Transverse colon (tissue), 4 donors: Measurements from ENCODE around the gene EPHB2.

Source experiments
- CTCF ChIP-seq, 5 experiments: fragments of 200-600 bp in 3 of 5; fragments of 450-650 bp in 2 of 5; sonication (generic) in 3 of 5; IDR thresholded peaks; 1 replicate in 2 of 5; 2 replicates in 3 of 5; pipeline ENCODE4 v1.5.1; 2016 to 2017; ENCODE audit warnings: antibody characterized with exemption in 5 of 5, inconsistent platforms in 3 of 5, mild to moderate bottlenecking in 2 of 5, moderate library complexity in 1 of 5
- POLR2A ChIP-seq: fragments of 450-650 bp; IDR thresholded peaks from one replicate; pipeline ENCODE4 v1.6.1; 2016; ENCODE audit warnings: antibody characterized with exemption, mild to moderate bottlenecking, moderate library complexity
- POLR2AphosphoS5 ChIP-seq, 3 donors: sonication (generic); formaldehyde crosslinking; IDR thresholded peaks; one replicate each; pipeline ENCODE4 v1.6.1; 2016; ENCODE audit warnings: antibody characterized with exemption in 3 of 3

- no peak for TF ChIP-seq POLR2A
- TF ChIP-seq CTCF (IDR thresholded peaks at IDR 0.05): no peak
- no peak for TF ChIP-seq POLR2AphosphoS5 (IDR thresholded peaks at IDR 0.05)
These were observed 222.3 kb downstream of the EPHB2 start for GRCh38 chr1:22932803-22933470.
